MCF 10A (cell line): ENCODE data around the gene ZNF841. TPM values are rescaled to one million over a fixed set of nuclear protein-coding genes. Genes with fewer than 3 reads are reported as not detected.
"Not testable (repeated sequence)": the region's sequence is repeated elsewhere in the genome, so short reads cannot be mapped to it uniquely, and the experiment has no call there.

Experiments
- BruUV-seq: library from RNA; stranded (reverse); fragments of 400-500 nt; replicated peaks from 2 replicates; lab custom pipeline; 2021; lab: Mats Ljungman, UMichigan
- CTCF ChIA-PET: fragments of 300-600 bp; sonication (Branson Sonifier 250); formaldehyde crosslinking; extraction: SDS; loops from one replicate; lab custom pipeline; 2021; ENCODE audit warnings: antibody characterized with exemption, inconsistent platforms; lab: Yijun Ruan, JAX
- POLR2A ChIA-PET: fragments of 300-600, 350-650 bp; sonication (Branson Sonifier 250); formaldehyde crosslinking; extraction: SDS; loops from one replicate; lab custom pipeline; 2020; ENCODE audit warnings: antibody characterized with exemption, inconsistent platforms; lab: Yijun Ruan, JAX
- DNase-seq: peaks from one replicate; pipeline ENCODE4 v3.0.0-alpha.2; 2018; ENCODE audit not compliant: unreplicated experiment
- H3K27ac Mint-ChIP-seq: one replicate; pipeline ENCODE4 v1.8.0; 2022; ENCODE audit warnings: mild to moderate bottlenecking, low read depth, mixed read lengths; ENCODE audit not compliant: unreplicated experiment
- H3K27me3 Mint-ChIP-seq: one replicate; pipeline ENCODE4 v1.8.0; 2022; ENCODE audit warnings: mixed read lengths; ENCODE audit not compliant: insufficient read depth, unreplicated experiment
- H3K36me3 Mint-ChIP-seq: one replicate; pipeline ENCODE4 v1.8.0; 2022; ENCODE audit warnings: mild to moderate bottlenecking, moderate library complexity, mixed read lengths; ENCODE audit not compliant: insufficient read depth, unreplicated experiment
- H3K4me1 Mint-ChIP-seq: one replicate; pipeline ENCODE4 v1.8.0; 2022; ENCODE audit warnings: mixed read lengths; ENCODE audit not compliant: insufficient read depth, unreplicated experiment
- H3K4me3 Mint-ChIP-seq: one replicate; pipeline ENCODE4 v1.8.0; 2022; ENCODE audit warnings: mild to moderate bottlenecking, moderate library complexity, mixed read lengths; ENCODE audit not compliant: unreplicated experiment
- H3K9me3 Mint-ChIP-seq: one replicate; pipeline ENCODE4 v1.8.0; 2022; ENCODE audit warnings: mixed read lengths; ENCODE audit not compliant: unreplicated experiment
- intact Hi-C: fragments of 100-400 bp; cut with micrococcal nuclease; formaldehyde crosslinking; loops from 2 replicates; pipeline ENCODE4 v1.14.1; 2022
- total RNA-seq: library from RNA; stranded (reverse); gene quantifications from 2 replicates; pipeline ENCODE4 v1.2.3, GENCODE V29; 2022
- TF ChIP-seq, protein P1 (sequence below): fragments of 200-600 bp; IDR thresholded peaks from one replicate; pipeline ENCODE4 v1.8.0; 2022; ENCODE audit warnings: antibody characterized with exemption, mild to moderate bottlenecking; ENCODE audit not compliant: unreplicated experiment

ZNF841 gene
- total RNA-seq, 1 experiment from 2014 or later: 40.9 TPM

DNA sequence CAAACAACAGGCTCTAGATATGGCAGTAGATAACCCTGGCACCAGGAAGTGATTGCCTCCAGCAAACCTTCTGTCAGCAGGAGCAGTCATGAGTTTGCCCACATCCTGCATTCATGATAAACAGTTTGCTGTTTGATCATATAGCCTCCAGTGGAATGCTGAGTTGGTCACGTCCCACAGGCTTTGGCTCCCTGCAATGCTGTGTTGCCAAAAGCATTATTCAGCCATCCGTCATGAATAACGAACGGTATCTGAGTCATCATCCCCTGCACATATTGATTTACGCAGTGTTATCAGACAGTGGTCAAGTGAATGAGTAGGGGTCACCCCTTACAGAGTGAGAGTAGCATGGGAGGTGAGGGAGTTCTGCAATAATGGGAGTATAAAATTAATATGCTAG is 25.1 kb downstream of the ZNF841 start:
- no TSS peak for BruUV-seq
- Mint-ChIP-seq H3K4me3 (no peak overlapping the region), H3K27ac (no peak overlapping the region), H3K9me3 (peaks cover 51% of the 10 kb centered on the region), H3K27me3 (no peaks in the 10 kb centered on the region), H3K4me1 (no peaks in the 10 kb centered on the region), H3K36me3 (peaks cover 90% of the 10 kb centered on the region)
- POLR2A ChIA-PET: no interaction called here
- TF ChIP-seq, protein P1, sequence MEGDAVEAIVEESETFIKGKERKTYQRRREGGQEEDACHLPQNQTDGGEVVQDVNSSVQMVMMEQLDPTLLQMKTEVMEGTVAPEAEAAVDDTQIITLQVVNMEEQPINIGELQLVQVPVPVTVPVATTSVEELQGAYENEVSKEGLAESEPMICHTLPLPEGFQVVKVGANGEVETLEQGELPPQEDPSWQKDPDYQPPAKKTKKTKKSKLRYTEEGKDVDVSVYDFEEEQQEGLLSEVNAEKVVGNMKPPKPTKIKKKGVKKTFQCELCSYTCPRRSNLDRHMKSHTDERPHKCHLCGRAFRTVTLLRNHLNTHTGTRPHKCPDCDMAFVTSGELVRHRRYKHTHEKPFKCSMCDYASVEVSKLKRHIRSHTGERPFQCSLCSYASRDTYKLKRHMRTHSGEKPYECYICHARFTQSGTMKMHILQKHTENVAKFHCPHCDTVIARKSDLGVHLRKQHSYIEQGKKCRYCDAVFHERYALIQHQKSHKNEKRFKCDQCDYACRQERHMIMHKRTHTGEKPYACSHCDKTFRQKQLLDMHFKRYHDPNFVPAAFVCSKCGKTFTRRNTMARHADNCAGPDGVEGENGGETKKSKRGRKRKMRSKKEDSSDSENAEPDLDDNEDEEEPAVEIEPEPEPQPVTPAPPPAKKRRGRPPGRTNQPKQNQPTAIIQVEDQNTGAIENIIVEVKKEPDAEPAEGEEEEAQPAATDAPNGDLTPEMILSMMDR: no peak
- intact Hi-C loops: no loop called here
- DNase-seq: no peak
- CTCF ChIA-PET: no interaction called here

DNA sequence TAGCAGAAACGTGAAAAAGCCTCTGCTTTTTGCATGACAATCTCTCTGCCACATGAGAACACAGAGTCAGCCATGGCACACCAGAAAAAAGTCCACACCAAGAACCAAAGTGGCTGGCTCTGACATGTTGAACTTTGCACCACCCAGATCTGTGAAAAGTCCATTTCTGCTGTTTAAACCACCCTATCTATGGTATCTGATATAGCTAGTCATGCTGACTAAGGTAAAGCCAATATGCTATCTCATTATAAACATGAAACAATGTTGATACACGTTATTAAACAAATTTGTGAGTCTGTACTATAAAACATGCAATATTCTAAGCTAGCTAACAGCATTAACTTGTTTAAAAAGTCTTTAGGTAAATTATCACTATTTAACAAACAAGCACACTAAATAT is 25.9 kb downstream of the ZNF841 start:
- no peak overlapping the region for H3K27ac Mint-ChIP-seq
- DNase-seq: no peak
- peaks cover 90% of the 10 kb centered on the region for H3K36me3 Mint-ChIP-seq
- no peaks in the 10 kb centered on the region for H3K27me3 Mint-ChIP-seq
- ChIA-PET CTCF (no interaction called here), POLR2A (no interaction called here)
- intact Hi-C loops: no loop called here
- H3K9me3 Mint-ChIP-seq: peaks cover 46% of the 10 kb centered on the region
- TF ChIP-seq, protein P1: no peak
- H3K4me1 Mint-ChIP-seq: no peaks in the 10 kb centered on the region
- no TSS peak for BruUV-seq
- H3K4me3 Mint-ChIP-seq: no peak overlapping the region

GRCh38 chr19:52066258-52066863 is 29.2 kb downstream of the ZNF841 start:
- Mint-ChIP-seq H3K27ac (no peak overlapping the region), H3K9me3 (peaks cover 38% of the 10 kb centered on the region), H3K4me3 (no peak overlapping the region), H3K36me3 (peaks cover 74% of the 10 kb centered on the region), H3K27me3 (no peaks in the 10 kb centered on the region), H3K4me1 (no peaks in the 10 kb centered on the region)
- TF ChIP-seq, protein P1: no peak
- BruUV-seq: no TSS peak
- ChIA-PET POLR2A (no interaction called here), CTCF (no interaction called here)
- DNase-seq: no peak
- intact Hi-C loops: no loop called here

- no peak for DNase-seq
- no peaks in the 10 kb centered on the region for H3K4me1 Mint-ChIP-seq
- ChIA-PET POLR2A (no interaction called here), CTCF (no interaction called here)
- intact Hi-C loops: no loop called here
- H3K9me3 Mint-ChIP-seq: peaks cover 28% of the 10 kb centered on the region
- H3K36me3 Mint-ChIP-seq: peaks cover 72% of the 10 kb centered on the region
- H3K27ac Mint-ChIP-seq: no peak overlapping the region
- TF ChIP-seq, protein P1: no peak
- H3K27me3 Mint-ChIP-seq: no peaks in the 10 kb centered on the region
- no peak overlapping the region for H3K4me3 Mint-ChIP-seq
- no TSS peak for BruUV-seq
These were observed 30.2 kb downstream of the ZNF841 start for GRCh38 chr19:52065399-52065798.

- ChIA-PET POLR2A (interaction anchor here (1.4 kb wide), 1 partner anchor 83 kb away, joined by 3 read pairs; the partner anchor contains the start of gene ZNF616), CTCF (interaction anchor here (0.5 to 0.6 kb wide), 2 partner anchors 50 to 121 kb away, joined by 3 read pairs; no protein-coding TSS in a partner anchor)
- peaks cover 30% of the 10 kb centered on the region for H3K9me3 Mint-ChIP-seq
- H3K27me3 Mint-ChIP-seq, intact Hi-C loops, BruUV-seq, H3K36me3 Mint-ChIP-seq, H3K27ac Mint-ChIP-seq, H3K4me1 Mint-ChIP-seq, H3K4me3 Mint-ChIP-seq, DNase-seq: not testable (repeated sequence)
These were observed 39.1 kb downstream of the ZNF841 start for GRCh38 chr19:52056480-52056879.

DNA sequence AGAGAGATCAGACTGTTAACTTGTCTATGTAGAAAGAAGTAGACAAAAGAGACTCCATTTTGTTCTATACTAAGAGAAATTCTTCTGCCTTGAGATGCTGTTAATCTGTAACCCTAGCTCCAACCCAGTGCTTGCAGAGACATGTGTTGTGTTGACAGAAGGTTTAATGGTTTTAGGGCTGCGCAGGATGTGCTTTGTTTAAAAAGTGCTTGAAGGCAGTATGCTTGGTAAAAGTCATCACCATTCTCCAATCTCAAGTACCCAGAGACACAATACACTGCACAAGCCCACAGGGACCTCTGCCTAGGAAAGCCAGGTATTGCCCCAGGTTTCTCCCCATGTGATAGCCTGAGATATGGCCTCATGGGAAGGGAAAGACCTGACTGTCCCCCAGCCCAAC is 43.8 kb downstream of the ZNF841 start:
- DNase-seq, intact Hi-C loops, BruUV-seq, H3K27ac Mint-ChIP-seq, POLR2A ChIA-PET, H3K27me3 Mint-ChIP-seq, H3K4me3 Mint-ChIP-seq: not testable (repeated sequence)
- Mint-ChIP-seq H3K4me1 (peaks cover 11% of the 10 kb centered on the region), H3K36me3 (peaks cover 24% of the 10 kb centered on the region), H3K9me3 (peaks cover 37% of the 10 kb centered on the region)
- CTCF ChIA-PET: interaction anchor here (2.0 kb wide), 1 partner anchor 186 kb away, joined by 6 read pairs; no protein-coding TSS in a partner anchor
